ENCODE measurements around the gene CELF6. TPM values are rescaled to one million over a fixed set of nuclear protein-coding genes. Genes with fewer than 3 reads are reported as not detected.

CELF6 gene
- total RNA-seq, 1 donor = 0.36 TPM

DNA sequence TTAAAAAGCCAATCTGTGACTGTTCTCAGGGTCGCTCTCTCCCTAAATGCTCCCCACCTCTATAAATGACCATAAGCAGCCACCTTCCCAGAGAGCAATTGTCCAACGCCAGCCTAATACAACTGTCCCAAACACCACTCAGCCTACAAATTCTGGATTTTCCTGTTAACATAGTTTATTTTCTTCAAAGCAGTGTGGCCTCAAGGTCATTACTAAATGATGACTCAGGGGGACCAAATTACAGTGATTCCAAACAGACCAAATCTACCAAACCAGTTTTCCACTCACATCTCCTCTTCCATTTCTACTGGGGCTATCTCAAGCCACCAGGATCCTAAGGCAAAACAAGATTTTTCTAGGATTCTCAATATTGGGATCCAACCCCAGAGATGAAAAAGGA, 33.3 kb upstream of the CELF6 start:
- DNase-seq (ENCODE audit: insufficient read length, low spot score, missing footprints) = peak; percentile 58
- no peaks in the 10 kb centered on the region for H3K27me3 ChIP-seq (ENCODE audit: insufficient read depth, low read length)

DNA sequence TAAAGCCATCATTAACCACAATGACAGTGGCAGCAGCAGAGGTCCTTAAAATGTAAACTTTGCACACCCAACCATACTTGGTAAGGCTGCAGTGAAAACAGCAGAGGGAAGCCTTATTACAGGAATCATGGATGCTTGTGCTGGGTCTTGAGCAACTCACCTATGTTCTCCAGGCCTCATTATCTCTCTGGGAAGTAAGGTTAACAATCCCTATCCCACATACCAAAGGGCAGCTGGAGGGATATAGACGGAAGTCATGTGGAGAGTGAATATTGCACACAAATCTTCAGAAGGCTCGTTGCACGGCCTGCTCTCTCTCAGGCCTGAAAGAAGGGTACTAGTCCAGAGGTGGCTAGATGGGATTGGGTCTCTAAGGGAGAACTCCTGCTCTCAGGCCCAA, 25.8 kb upstream of the CELF6 start:
- H2AFZ ChIP-seq (ENCODE audit: low read length) = no peak overlapping the region
- H3K36me3 ChIP-seq (ENCODE audit: insufficient read depth, low read length) = peaks cover 57% of the 10 kb centered on the region
- H3K4me1 ChIP-seq (ENCODE audit: insufficient read depth, low read length) = no peaks in the 10 kb centered on the region
- TF ChIP-seq, protein P1, sequence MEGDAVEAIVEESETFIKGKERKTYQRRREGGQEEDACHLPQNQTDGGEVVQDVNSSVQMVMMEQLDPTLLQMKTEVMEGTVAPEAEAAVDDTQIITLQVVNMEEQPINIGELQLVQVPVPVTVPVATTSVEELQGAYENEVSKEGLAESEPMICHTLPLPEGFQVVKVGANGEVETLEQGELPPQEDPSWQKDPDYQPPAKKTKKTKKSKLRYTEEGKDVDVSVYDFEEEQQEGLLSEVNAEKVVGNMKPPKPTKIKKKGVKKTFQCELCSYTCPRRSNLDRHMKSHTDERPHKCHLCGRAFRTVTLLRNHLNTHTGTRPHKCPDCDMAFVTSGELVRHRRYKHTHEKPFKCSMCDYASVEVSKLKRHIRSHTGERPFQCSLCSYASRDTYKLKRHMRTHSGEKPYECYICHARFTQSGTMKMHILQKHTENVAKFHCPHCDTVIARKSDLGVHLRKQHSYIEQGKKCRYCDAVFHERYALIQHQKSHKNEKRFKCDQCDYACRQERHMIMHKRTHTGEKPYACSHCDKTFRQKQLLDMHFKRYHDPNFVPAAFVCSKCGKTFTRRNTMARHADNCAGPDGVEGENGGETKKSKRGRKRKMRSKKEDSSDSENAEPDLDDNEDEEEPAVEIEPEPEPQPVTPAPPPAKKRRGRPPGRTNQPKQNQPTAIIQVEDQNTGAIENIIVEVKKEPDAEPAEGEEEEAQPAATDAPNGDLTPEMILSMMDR (IDR thresholded peaks at IDR 0.05; ENCODE audit: extremely low read depth, low read depth, low read length) = no peak
- H3K27ac ChIP-seq (ENCODE audit: low read depth, low read length) = no peak overlapping the region
- no peaks in the 10 kb centered on the region for H3K27me3 ChIP-seq (ENCODE audit: insufficient read depth, low read length)
- H3K4me2 ChIP-seq (ENCODE audit: insufficient read depth, low read length) = no peak overlapping the region
- DNase-seq (ENCODE audit: insufficient read length, low spot score, missing footprints) = no peak
- no peaks in the 10 kb centered on the region for H3K9me3 ChIP-seq (ENCODE audit: low read depth, low read length)
- no peaks in the 10 kb centered on the region for H3K79me2 ChIP-seq (ENCODE audit: insufficient read depth, low read length)
- no peak overlapping the region for H3K4me3 ChIP-seq (ENCODE audit: insufficient read depth, low read length)
- no peaks in the 10 kb centered on the region for H4K20me1 ChIP-seq (ENCODE audit: insufficient read depth, low read length)

More for the DNA sequence above, 33.3 kb upstream of the CELF6 start:
- no peak overlapping the region for H3K4me2 ChIP-seq (ENCODE audit: insufficient read depth, low read length)
- no peaks in the 10 kb centered on the region for H3K9me3 ChIP-seq (ENCODE audit: low read depth, low read length)
- TF ChIP-seq, protein P1 (IDR thresholded peaks at IDR 0.05; ENCODE audit: extremely low read depth, low read depth, low read length) = no peak
- H3K27ac ChIP-seq (ENCODE audit: low read depth, low read length) = no peak overlapping the region
- H3K4me1 ChIP-seq (ENCODE audit: insufficient read depth, low read length) = peaks cover 10% of the 10 kb centered on the region
- no peak overlapping the region for H2AFZ ChIP-seq (ENCODE audit: low read length)
- H3K36me3 ChIP-seq (ENCODE audit: insufficient read depth, low read length) = peaks cover 44% of the 10 kb centered on the region
- peaks cover 31% of the 10 kb centered on the region for H3K79me2 ChIP-seq (ENCODE audit: insufficient read depth, low read length)
- H3K4me3 ChIP-seq (ENCODE audit: insufficient read depth, low read length) = no peak overlapping the region
- peaks cover 9% of the 10 kb centered on the region for H4K20me1 ChIP-seq (ENCODE audit: insufficient read depth, low read length)

DNA sequence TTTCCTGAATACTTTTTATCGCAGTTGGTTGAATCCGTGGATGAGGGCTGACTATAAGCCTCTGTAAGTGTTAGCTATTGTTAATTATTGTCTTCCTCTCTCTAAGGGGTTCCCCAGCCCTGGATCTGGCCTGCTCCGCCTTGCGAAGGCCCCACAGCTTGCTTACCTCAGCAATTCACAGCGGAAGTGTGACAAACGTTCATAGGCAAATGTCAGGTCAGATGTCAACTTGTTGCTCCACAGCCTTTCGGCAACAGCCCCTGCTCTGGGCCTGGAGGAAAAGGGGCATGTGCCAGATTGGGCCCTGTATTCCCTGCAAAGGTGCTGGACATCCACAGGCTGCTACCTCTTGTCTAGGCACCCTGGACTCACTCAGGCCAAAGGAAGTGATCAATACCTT, 25.3 kb upstream of the CELF6 start:
- Histone ChIP-seq H3K9me3 (ENCODE audit: low read depth, low read length) (no peaks in the 10 kb centered on the region), H3K36me3 (ENCODE audit: insufficient read depth, low read length) (peaks cover 52% of the 10 kb centered on the region), H3K4me1 (ENCODE audit: insufficient read depth, low read length) (peaks cover under 1% of the 10 kb centered on the region), H3K4me2 (ENCODE audit: insufficient read depth, low read length) (no peak overlapping the region), H3K4me3 (ENCODE audit: insufficient read depth, low read length) (no peak overlapping the region), H4K20me1 (ENCODE audit: insufficient read depth, low read length) (no peaks in the 10 kb centered on the region), H2AFZ (ENCODE audit: low read length) (no peak overlapping the region), H3K27me3 (ENCODE audit: insufficient read depth, low read length) (no peaks in the 10 kb centered on the region), H3K79me2 (ENCODE audit: insufficient read depth, low read length) (no peaks in the 10 kb centered on the region), H3K27ac (ENCODE audit: low read depth, low read length) (no peak overlapping the region)
- TF ChIP-seq, protein P1 (IDR thresholded peaks at IDR 0.05; ENCODE audit: extremely low read depth, low read depth, low read length) = no peak
- no peak for DNase-seq (ENCODE audit: insufficient read length, low spot score, missing footprints)

DNA sequence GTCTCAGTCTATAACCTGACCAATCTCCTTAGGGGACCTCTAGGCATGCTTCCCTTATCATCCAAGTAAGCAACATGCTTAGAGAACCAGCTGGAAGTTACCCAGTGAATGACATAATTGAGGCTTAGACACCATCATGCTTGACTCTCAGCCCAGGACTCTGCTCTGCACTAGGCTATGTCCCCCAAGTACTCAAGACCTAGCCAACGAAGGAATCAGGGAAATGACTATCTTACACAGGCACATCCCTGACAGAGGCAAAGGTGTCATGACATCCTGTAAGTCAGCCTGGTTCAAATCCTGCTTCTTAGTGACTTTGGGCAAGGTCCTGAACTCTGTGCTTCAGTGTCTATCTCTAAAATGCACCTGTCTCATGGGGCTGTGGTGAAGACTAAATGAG, 24.6 kb upstream of the CELF6 start:
- Histone ChIP-seq H3K9me3 (ENCODE audit: low read depth, low read length) (no peaks in the 10 kb centered on the region), H3K36me3 (ENCODE audit: insufficient read depth, low read length) (peaks cover 50% of the 10 kb centered on the region), H2AFZ (ENCODE audit: low read length) (no peak overlapping the region), H4K20me1 (ENCODE audit: insufficient read depth, low read length) (no peaks in the 10 kb centered on the region), H3K27me3 (ENCODE audit: insufficient read depth, low read length) (no peaks in the 10 kb centered on the region), H3K79me2 (ENCODE audit: insufficient read depth, low read length) (no peaks in the 10 kb centered on the region), H3K27ac (ENCODE audit: low read depth, low read length) (no peak overlapping the region), H3K4me3 (ENCODE audit: insufficient read depth, low read length) (no peak overlapping the region), H3K4me1 (ENCODE audit: insufficient read depth, low read length) (peaks cover 6% of the 10 kb centered on the region), H3K4me2 (ENCODE audit: insufficient read depth, low read length) (no peak overlapping the region)
- TF ChIP-seq, protein P1 (IDR thresholded peaks at IDR 0.05; ENCODE audit: extremely low read depth, low read depth, low read length) = no peak
- DNase-seq (ENCODE audit: insufficient read length, low spot score, missing footprints) = peak; percentile 51
